Ascending aorta (tissue), 2 donors: ENCODE measurements around the gene STXBP6. TPM values are rescaled to one million over a fixed set of nuclear protein-coding genes. Genes with fewer than 3 reads are reported as not detected.

Experiments
- DNase-seq, 2 donors: peaks; one replicate each; pipeline ENCODE4 v3.0.0-alpha.2; 2019; ENCODE audit warnings: low spot score in 2 of 2
- H3K27ac ChIP-seq, 2 donors: fragments of 200-600 bp; sonication (generic); one replicate each; pipeline ENCODE4 v1.5.1; 2016 to 2017; ENCODE audit warnings: mild to moderate bottlenecking in 1 of 2
- H3K27me3 ChIP-seq: fragments of 200-600 bp; sonication (generic); one replicate; pipeline ENCODE4 v1.5.1; 2017
- H3K36me3 ChIP-seq, 2 donors: fragments of 200-600 bp; sonication (generic); one replicate each; pipeline ENCODE4 v1.5.1; 2016
- H3K4me1 ChIP-seq, 2 donors: fragments of 200-600 bp; sonication (generic); one replicate each; pipeline ENCODE4 v1.5.1; 2016 to 2017; ENCODE audit warnings: mild to moderate bottlenecking in 1 of 2
- H3K4me3 ChIP-seq, 2 donors: fragments of 200-600 bp; sonication (generic); one replicate each; pipeline ENCODE4 v1.5.1; 2016 to 2017; ENCODE audit warnings: mild to moderate bottlenecking in 1 of 2
- H3K9me3 ChIP-seq, 2 donors: fragments of 200-600 bp; sonication (generic); one replicate each; pipeline ENCODE4 v1.5.1; 2016
- CTCF ChIP-seq, 3 experiments: fragments of 200-600 bp in 2 of 3; fragments of 450-650 bp in 1 of 3; sonication (generic) in 2 of 3; IDR thresholded peaks; one replicate each; pipeline ENCODE4 v1.5.1; 2016 to 2019; ENCODE audit warnings: antibody characterized with exemption in 3 of 3, mild to moderate bottlenecking in 1 of 3, moderate library complexity in 1 of 3
- intact Hi-C: fragments of 100-400 bp; cut with DNase I; formaldehyde crosslinking; loops from one replicate; pipeline ENCODE4 v1.15.1; 2023
- total RNA-seq: library from RNA; depleted of rRNA; stranded (reverse); fragments of >200 nt; gene quantifications from one replicate; pipeline ENCODE4 v1.1.0, GENCODE V29; 2016

The STXBP6 gene
- total RNA-seq, 1 donor from 2014 or later, result 0.21 TPM

GRCh38 chr14:24975393-24975792 is 74.6 kb downstream of the STXBP6 start:
- no peak for DNase-seq
- Histone ChIP-seq H3K27me3 (no peaks in the 10 kb centered on the region), H3K4me3 (no peak overlapping the region), H3K4me1 (no peaks in the 10 kb centered on the region), H3K27ac (no peak overlapping the region), H3K36me3 (no peaks in the 10 kb centered on the region), H3K9me3 (no peaks in the 10 kb centered on the region)
- intact Hi-C loops, result no loop called here
- no peak for TF ChIP-seq CTCF (IDR thresholded peaks at IDR 0.05)

- no peak for DNase-seq
- Histone ChIP-seq H3K4me1 (no peaks in the 10 kb centered on the region), H3K4me3 (no peak overlapping the region), H3K27me3 (no peaks in the 10 kb centered on the region), H3K9me3 (no peaks in the 10 kb centered on the region), H3K36me3 (no peaks in the 10 kb centered on the region), H3K27ac (no peak overlapping the region)
- intact Hi-C loops, result no loop called here
- no peak for TF ChIP-seq CTCF (IDR thresholded peaks at IDR 0.05)
Observed at GRCh38 chr14:24974591-24975374, 75.2 kb downstream of the STXBP6 start.

GRCh38 chr14:24972844-24973243 is 77.1 kb downstream of the STXBP6 start:
- Histone ChIP-seq H3K27me3 (no peaks in the 10 kb centered on the region), H3K9me3 (no peaks in the 10 kb centered on the region), H3K36me3 (no peaks in the 10 kb centered on the region), H3K27ac (no peak overlapping the region), H3K4me3 (no peak overlapping the region), H3K4me1 (no peaks in the 10 kb centered on the region)
- intact Hi-C loops, result no loop called here
- DNase-seq, result no peak
- TF ChIP-seq CTCF (IDR thresholded peaks at IDR 0.05), result no peak

- Histone ChIP-seq H3K4me1 (no peaks in the 10 kb centered on the region), H3K36me3 (no peaks in the 10 kb centered on the region), H3K27me3 (no peaks in the 10 kb centered on the region), H3K27ac (no peak overlapping the region), H3K4me3 (no peak overlapping the region), H3K9me3 (no peaks in the 10 kb centered on the region)
- TF ChIP-seq CTCF (IDR thresholded peaks at IDR 0.05), result no peak
- intact Hi-C loops, result no loop called here
- DNase-seq, result no peak
Observed at GRCh38 chr14:24971255-24971654, 78.7 kb downstream of the STXBP6 start.

GRCh38 chr14:24966579-24966964 is 83.4 kb downstream of the STXBP6 start:
- Histone ChIP-seq H3K36me3 (no peaks in the 10 kb centered on the region), H3K4me3 (no peak overlapping the region), H3K27ac (peak overlapping the region in 1 of 2 donors; percentile 22), H3K4me1 (peaks cover 0 to 4% of the 10 kb centered on the region in 2 donors), H3K27me3 (no peaks in the 10 kb centered on the region), H3K9me3 (no peaks in the 10 kb centered on the region)
- no peak for TF ChIP-seq CTCF (IDR thresholded peaks at IDR 0.05)
- intact Hi-C loops, result no loop called here
- DNase-seq, result no peak
